Activated T-cell treated with anti-CD3 and anti-CD28 coated beads for 24 hours (primary cell): ENCODE measurements around the gene SLC12A4.
A peak's percentile ranks its signal among the peaks of the same experiment; 100 is the strongest.
"Not testable (repeated sequence)": the region's sequence is repeated elsewhere in the genome, so short reads cannot be mapped to it uniquely, and the experiment has no call there.

ENCODE experiments used
- DNase-seq: peaks from one replicate; pipeline ENCODE4 v3.0.0-alpha.2; 2020; ENCODE audit warnings: low read depth

SLC12A4 gene

DNA sequence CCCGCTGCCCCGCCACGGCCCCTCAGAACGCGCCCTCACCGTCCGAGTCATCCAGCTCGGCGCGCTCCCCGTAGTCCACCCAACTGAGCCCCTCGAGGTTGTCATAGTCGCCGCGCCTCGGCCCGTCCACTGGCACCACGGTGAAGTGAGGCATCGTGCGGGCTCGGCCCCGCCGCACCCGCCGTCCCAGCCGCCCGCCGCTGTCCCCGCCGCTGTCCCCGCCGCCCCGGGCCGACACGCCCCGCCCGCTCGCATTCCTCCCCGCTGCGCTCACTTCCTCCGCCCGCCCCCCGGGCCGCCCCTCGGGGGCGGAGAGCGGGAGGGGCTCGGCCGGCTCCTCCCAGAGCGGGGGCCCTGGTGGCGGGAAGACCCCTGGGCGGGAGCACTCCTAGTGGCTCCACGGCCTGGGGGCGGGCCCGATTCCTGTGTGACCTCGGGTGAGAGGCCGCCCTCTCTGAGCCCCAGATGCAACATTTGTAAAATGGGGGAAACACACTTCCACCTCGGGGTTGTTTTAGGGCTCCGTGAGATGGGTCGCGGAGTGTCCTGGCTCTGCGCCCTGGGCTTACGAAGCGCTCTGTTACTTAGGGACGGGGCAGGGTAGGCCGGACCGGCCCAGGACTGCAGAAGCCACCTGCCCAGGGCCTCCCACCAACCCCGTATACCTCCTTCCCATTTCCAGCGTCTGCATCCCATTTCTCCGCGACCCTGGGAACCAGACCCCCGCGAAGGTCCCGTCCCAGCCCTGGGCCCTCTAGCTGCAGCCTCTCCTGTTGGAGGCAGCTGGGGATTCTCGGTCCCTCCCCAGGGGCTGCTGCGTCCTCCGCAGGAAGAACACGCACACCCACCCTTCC lies at the start of gene SLC12A4:
Gene SLC12A4 (minus strand): TSS at position 238 of the 854 bp plus-strand sequence. CDS start 84 bp downstream, at position 154.
- DNase-seq, result peak; percentile 89

DNA sequence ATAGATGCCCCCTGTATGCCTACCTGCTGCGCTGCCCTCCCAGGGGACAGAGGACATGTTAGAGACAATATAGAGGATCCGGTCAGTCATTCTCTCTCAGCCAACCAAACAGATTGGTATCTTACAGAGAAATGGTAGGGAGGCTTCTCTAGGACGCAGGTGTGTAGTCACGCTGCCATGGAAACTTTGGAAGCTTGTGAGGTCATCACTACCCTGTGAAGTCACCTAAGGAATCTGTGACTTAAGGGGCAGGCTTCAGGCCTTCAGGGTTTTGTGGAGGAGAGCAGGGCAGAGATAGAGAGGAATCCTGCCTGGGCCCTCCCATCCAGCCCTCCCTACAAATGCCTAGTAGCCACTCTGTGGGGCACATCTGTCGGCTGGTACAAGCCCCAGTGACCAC lies 47.2 kb upstream of the SLC12A4 start, which contains the start of gene DPEP2NB:
Gene DPEP2NB (minus strand): TSS at position 231 of the 400 bp plus-strand sequence. CDS start 141 bp downstream, at position 90.
- DNase-seq, result no peak

DNA sequence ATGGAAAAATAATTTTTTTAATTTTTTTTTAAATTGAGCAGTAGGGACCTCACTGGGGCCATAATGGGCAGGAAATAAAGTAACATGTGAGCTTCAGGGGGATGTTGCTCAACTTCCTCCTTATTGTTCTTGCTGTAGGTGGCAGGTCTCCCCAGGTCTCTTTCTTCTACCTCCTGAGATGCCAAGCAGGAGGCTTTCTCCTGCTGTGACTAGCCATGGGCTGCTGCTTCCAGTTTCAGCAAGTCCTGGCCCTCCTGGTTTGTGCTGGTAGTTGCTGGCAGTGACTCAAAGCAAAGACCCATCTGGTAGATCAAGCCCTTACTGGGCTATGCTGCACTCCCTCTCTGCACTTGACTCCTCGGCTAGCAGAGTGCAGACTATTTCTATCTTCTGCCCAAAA lies 45.0 kb upstream of the SLC12A4 start:
- no peak for DNase-seq

DNA sequence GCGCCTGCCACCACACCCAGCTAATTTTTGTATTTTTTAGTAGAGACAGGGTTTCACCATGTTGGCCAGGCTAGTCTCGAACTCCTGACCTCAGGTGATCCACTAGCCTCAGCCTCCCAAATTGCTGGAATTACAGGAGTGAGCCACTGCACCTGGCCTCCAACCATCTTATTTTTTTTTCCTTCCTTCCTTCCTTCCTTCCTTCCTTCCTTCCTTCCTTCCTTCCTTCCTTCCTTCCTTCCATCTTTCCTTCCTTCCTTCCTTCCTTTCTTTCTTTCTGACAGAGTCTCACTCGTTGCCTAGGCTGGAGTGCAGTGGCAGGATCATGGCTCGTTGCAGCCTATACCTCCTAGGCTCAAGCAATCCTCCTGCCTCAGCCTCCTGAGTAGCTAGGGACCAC lies 41.4 kb upstream of the SLC12A4 start:
- DNase-seq, result not testable (repeated sequence)

DNA sequence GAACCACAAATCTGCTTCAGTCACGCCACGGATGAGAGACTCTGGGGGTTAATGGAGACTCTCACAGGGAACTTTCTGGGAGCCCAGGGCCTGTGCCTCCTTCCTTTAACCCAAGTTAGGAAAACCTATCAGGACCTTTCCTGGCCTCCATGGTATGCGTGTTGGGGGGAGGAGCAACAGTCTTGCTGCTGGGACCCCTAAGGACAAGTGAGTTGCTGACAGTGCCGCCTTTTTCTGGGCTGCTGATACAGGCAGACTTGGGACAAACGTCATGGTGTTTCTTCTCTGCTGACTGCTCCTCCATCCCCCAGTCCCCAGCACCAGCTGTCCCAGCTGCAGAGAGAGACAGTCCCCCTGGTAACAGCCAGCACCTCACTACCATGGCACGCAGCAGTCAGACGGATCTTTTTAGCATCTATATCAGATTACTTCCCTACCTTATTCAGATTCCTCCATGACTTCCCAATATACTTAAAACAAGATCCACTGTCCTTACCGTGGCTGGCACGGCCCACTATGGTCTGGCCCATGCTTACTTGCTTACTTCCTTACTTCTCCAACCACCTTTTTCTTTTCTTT lies 40.8 kb upstream of the SLC12A4 start:
- no peak for DNase-seq

DNA sequence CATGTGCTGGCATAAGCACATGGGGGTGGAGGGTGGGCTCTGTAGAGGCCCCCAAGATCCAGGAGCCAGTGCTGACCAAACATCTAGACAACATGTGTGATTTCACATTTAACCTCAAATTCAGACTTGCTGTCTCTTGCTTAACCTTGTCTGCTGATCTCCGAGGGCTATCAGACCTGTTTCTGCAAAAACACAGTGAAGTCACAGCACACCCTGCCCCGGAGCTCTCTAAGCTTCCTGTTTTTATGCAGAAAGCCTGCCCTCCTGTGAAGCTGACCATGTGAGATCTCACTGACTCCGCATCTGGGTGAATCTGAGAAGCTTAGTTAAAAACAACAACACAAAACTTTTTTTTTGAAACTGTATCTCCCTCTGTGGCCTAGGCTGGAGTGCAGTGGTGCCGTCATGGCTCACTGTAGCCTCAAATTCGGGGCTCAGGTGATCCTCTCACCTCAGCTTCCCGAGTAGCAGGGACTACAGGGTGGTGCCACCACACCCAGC lies 37.4 kb upstream of the SLC12A4 start:
- no peak for DNase-seq

DNA sequence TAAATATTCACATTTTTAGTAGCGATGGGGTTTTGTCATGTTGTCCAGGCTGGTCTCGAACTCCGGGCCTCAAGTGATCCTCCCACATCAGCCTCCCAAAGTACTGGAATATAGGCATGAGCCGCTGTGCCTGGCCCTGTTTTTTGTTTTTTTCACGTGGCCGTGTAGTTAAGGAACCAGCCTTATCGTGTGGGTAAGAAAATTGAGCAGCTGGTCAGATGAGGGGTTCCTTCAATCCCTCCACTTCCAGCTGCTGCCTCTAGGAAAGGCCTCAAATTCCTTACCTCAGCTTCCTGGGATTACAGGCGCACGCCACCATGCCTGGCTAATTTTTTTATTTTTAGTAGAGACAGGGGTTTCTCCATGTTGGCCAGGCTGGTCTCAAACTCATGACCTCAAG lies 36.8 kb upstream of the SLC12A4 start:
- no peak for DNase-seq

DNA sequence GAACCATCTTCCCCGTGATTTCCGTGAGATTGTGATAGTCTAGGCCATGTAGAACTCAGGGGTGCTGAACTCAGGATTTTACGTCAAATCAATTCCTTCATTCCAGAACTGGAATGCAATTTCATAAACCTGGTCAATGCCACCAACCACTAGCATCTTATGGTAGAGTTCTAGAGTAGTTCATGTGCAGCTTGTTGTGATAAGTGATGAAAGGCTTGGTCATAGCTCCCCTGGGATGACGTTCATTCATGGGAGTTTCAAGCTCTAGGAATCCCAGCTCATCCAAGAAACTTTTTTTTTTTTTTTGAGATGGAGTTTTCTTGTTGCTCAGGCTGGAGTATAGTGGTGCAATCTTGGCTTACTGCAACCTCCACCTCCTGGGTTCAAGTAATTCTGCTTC lies 34.6 kb upstream of the SLC12A4 start:
- DNase-seq, result no peak

DNA sequence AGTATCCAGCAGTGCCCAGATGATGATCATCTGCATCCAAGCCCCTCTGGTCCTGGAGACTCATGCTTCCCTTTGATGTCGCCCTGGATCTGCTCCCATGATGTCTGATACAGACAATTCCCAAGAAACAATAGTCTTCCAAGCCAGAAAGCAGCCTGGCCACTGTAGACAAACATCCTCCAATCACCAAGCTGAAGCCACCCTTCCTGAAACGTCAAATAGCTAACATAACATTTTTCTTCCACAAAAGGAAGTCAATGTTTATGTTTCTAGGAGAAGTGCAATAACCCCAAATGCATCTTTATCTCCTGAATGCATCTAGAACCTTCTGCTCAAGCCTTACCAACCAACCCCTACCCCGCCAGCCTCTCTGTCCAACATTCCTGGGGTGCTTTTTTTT lies 32.0 kb upstream of the SLC12A4 start:
- DNase-seq, result no peak

DNA sequence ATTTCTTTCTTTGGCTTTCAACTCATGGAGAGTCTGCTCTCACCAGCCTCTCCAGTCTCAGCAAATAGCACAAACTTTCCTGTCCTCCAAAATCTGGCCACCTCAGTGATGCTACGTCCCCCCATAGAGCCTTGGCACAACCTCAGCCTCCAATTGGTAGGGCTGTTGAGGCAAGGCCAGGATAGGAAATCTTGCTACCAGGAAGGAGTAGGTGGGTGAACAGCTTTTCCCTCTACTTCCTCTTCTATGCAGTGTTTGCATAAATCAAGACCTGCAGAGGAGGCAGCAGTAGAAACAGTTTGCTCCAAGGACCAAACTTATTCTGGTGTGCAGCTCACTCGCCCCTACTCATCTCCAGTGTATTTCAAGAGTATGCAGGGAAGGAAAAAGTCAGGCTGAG lies 31.5 kb upstream of the SLC12A4 start:
- DNase-seq, result no peak

DNA sequence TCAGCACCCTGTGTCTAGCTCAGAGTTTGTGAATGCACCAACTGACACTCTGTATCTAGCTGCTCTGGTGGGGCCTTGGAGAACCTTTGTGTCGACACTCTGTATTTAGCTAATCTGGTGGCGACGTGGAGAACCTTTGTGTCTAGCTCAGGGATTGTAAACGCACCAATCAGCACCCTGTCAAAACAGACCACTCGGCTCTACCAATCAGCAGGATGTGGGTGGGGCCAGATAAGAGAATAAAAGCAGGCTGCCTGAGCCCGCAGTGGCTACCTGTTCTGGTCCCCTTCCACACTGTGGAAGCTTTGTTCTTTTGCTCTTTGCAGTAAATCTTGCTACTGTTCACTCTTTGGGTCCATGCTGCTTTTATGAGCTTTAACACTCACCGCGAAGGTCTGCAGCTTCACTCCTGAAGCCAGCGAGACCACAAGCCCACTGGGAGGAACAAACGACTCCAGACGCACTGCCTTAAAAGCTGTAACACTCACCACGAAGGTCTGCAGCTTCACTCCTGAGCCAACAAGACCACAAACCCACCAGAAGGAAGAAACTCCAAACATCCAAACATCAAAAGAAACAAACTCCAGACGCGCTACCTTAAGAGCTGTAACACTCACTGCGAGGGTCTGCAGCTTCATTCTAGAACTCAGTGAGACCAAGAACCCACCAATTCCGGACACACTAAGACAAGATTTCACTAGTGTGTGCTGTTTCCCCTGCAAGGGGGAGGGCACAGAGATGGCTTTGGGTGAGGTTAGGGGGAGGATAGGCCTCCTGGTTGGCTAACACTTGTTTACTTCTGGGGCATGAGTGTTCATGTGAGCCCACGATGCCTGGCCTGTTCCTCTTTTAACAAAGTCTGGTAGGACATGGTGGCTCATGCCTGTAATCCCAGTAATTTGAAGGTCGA lies 30.6 kb upstream of the SLC12A4 start, which contains the start of gene DPEP2:
Gene DPEP2 (minus strand): TSS at position 706 of the 910 bp plus-strand sequence. CDS start 6,272 bp downstream, outside the sequence.
- DNase-seq, result not testable (repeated sequence)

DNA sequence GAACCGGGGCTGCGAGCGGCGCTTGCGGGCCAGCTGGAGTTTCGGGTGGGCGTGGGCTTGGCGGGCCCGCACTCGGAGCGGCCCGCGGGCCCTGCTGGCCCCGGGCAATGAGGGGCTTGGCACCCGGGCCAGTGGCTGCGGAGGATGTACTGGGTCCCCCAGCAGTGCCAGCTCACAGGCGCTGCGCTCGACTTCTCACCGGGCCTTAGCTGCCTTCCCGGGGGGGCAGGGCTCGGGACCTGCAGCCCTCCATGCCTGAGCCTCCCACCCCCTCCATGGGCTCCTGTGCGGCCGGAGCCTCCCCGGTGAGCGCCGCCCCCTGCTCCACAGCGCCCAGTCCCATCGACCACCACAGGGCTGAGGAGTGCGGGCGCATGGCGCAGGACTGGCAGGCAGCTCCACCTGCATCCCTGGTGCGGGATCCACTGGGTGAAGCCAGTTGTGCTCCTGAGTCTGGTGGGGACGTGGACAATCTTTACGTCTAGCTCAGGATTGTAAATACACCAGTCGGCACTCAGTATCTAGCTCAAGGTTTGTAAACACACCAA lies 29.9 kb upstream of the SLC12A4 start:
- not testable (repeated sequence) for DNase-seq

DNA sequence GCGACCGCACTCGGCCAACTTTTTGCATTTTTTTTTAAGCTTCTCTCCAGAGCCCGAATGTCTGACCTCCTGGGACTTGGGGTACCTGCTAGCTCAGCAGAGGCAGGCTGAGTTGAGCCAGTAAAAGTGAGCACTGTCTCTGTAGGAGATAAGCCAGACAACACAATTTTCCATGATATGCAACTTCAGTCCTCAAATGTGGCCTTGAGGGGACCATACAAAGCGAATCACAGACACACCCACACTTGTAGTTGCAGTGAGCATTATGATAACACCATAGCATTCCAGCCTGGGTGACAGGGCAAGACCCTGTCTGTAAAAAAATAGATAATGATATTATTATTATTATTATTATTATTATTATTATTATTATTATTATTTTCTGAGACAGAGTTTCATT lies 28.2 kb upstream of the SLC12A4 start:
- no peak for DNase-seq

DNA sequence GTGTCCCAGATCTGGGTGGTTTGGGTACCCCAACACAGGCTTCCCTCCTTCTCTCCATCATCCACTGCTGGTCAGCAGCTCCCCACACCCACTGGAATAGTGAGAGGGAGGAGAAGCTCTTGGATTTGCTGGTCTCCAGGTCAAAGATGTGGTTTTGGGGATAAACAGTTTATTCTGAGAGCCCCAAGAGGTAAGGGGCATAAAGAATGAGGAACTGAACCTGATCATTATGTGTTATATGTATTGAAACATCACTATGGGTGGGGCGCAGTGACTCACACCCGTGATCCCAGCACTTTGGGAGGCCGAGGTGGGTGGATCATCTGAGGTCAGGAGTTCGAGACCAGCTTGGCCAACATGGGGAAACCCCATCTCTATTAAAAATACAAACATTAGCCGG lies 27.0 kb upstream of the SLC12A4 start:
- DNase-seq, result no peak

DNA sequence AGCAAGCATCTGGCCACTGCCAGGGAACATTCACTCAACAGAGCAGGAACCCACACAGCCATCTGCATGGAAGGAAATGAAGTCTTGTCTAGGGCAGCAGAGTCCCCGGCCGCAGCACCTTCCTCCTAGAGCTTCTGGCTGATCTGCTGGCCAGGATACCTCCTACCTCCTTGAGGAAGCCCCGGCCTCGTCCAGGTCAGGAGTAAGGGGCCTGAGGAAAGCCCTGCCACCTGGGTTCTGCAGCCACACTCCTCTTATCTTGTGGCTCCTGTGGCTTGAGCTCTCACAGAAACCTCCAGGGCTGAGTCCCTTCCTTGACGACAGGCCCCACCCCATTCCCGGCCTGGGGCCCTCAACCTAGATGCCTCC lies 25.6 kb upstream of the SLC12A4 start:
- DNase-seq, result not testable (repeated sequence)

DNA sequence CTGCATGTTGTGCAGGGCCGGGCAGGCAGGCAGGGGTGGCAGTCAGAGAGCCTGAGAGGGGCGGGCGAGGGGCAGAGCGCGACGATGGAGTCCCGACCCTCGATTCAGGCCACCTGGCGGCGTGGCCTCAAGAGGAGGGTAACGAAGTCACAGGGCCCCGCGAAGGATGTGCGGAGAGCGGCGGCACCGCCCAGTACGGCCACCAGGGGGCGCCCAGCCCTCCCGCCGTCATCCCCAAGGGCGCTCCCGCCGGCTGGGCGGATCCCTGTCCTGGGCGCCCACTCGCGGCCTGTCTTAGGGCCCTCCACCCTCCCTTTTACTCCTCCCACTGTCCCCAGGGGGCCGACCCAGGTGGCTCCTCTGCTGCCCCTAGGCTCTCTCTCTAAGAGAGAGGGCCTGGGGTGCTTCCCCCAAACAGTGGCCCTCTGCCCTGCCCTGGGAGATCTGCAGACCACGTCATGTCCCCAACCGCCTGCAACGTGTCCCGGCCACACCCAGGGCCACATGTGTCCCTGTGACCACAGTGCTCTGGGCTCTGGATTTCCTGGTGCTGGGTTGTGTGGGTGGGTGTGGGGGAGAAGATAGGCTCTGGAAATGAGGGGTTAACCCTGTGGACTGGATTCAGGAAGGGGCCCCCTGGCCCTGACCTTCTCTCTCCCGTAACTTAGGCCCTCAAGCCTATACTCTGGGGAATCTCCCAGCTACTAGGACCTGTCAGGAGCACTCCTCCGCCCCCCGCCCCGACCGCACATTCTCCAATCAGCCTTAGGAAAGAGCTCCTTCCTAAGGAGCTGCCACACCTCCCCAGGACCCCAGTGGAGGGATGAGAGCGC lies 25.0 kb upstream of the SLC12A4 start:
- DNase-seq, result peak; percentile 75

DNA sequence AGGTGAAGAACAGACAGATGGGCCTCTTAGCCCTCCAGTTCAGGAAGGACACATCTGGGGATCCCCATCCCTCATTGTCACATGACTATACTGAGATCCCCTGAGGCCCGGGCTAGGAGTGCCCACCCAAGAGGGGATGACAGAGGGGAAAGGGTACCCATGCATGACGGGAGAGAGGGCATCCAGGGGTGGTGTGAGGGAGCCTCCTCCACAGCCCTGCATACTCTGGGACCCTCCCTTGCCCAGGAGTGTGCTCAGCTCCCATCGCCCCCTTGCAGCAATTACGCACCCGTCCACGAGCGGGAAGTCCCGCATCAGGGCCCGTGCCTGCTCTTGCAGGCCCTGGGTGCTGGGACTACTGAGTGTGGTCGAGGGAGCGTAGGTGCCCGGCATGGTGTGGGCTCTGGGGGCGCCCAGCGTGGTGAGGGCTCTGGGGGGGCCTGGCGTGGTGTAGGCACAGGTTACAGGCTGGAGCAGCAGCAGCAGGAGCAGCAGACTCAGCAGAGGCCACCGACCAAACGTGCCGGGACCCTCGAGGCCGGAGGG lies 24.3 kb upstream of the SLC12A4 start:
- no peak for DNase-seq

DNA sequence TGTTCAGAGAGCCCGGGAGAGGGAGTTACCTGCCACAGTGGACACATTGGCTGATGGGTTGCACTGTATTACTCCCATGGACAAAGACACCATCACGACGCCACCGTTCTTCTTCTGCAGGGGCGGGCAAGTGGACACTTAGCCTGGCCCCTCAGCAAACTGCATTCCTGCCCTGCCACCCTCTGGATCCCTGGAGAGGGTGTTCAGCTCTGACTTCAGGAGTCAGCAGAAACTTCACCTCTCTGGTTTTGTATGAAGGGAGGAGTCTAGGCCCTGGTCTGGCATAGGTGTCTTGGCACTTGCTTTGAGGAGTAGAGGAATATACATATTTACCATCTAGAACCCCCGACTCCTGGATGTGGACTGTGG lies 21.6 kb upstream of the SLC12A4 start:
- DNase-seq, result no peak

DNA sequence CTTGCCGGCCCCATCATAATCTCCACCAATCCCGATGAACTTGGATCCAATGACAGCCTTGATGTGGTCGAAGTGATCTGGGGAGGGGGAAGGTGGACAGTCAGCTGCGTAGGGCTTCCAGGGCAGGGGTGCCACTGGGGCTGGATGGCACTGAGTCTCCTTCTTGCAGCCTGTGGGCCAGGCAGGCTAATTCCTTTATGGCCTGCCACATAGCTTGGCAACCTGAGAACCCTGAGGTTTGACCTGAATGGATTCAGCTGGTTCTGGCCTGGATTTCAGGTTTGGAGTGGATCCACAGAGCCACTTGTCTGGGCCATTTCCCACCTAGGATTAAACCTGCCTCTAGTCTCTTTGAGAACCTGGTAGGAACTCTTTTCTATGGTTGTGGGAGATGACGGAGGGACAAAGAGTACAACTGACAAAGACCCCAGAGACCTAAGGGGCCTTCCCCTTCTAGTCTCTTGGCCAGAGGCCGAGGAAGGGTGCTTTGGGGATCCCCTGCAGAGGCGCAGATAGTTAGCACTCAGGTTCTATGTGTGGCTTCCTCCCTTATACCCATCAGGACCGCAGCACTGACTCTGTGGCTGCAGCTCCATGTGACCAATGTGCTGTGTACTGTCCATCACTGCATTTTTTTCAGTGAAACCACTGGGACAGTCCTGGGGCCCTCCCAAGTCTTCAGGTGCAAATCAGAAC lies 21.0 kb upstream of the SLC12A4 start:
- no peak for DNase-seq

DNA sequence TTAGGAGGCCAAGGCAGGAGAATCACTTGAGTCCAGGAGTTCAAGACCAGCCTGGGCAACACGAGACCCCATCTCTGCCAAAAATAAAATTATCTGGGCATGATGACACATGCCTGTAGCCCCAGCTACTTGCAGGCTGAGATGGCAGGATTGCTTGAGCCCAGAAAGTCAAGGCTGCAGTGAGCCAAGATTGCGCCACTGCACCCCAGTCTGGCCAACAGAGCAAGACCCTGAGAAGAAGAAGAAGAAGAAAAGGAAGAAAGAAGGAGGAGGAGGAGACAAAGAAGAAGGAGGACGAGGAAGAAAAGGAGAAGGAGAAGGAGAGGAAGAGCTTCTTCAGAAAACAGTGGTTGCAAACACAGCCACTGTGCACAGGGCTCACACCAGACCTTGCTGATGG lies 20.2 kb upstream of the SLC12A4 start:
- no peak for DNase-seq
